Hindlimb muscle (tissue), 1 donor: Measurements from ENCODE around the gene NIN. TPM values are rescaled to one million over a fixed set of nuclear protein-coding genes. Genes with fewer than 3 reads are reported as not detected.

ENCODE experiments used
- DNase-seq: peaks from one replicate; pipeline ENCODE4 v3.0.0-alpha.2; 2013
- polyA plus RNA-seq: library from polyadenylated mRNA; unstranded; fragments of 120-200 nt; gene quantifications from one replicate; pipeline ENCODE4 v1.2.1, GENCODE V29; 2013; ENCODE audit not compliant: insufficient read length

Gene NIN
- polyA plus RNA-seq, 1 donor: 39.1 TPM

DNA sequence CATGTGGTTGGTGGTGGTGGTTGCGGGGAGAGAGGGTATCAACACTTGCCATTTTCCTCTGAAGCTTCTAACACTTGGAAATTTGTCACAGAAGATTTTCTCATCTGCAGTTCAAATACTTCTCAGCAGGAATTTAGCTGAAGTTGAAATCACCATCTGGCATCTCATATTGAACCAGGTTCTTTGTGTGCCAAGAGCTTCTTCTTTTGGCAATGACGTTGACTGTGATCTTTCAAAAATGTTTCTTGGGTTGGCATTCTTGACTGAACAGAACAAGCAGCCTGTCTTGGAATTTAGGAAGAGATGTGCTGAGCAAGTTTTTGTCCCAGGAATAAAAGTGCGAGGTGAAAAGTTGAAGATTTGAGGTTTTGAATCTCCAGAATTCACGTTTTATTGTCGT lies 8.7 kb upstream of the NIN start:
- no peak for DNase-seq

DNA sequence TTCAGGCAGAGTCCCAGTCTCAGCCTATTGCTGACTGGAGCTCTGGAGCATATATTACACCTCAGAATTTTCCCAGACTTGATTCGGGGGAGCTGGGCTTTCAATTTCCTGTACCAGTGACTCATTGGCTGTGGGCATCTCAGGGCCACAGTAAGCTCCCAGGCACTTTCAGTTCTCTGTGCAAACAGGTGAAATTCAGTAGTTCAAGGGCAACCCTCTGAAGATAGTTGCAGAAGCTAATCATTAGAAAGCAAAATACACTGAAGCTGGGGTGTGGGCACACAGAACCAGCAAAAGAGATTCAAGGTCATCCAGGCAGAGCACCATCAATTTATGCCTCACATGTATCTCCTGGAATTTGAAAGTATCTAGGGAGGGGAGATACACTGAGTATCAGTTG lies 8.1 kb upstream of the NIN start:
- DNase-seq: no peak

DNA sequence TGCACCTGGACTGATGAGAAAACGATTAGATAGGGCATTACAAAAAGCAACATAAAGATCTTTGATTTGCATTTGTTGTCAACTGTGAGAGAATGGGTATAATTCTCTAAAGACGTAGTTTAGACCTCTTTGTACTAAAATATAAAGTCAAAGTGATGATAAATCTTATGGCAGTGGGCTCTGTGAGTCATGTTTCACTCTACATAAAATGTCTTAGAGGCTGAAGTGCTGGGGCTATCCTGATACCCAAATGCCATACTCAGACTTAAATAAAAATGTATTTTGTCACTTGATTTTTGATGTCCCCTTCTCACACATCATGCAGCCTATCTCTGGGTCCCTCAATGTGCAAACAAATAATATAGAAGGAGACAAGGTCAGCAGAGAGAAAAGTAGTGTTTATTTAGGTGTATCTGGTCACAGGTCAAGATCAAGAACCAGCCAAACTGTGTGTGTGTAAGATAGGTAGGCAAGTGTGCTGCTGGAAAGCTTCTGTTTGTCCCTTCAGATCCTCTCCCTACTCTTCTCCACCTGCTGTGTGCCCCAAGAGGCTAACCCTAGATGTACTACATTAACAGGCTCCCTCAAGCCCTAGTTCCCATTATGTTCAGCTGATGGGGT lies 7.0 kb upstream of the NIN start:
- no peak for DNase-seq

DNA sequence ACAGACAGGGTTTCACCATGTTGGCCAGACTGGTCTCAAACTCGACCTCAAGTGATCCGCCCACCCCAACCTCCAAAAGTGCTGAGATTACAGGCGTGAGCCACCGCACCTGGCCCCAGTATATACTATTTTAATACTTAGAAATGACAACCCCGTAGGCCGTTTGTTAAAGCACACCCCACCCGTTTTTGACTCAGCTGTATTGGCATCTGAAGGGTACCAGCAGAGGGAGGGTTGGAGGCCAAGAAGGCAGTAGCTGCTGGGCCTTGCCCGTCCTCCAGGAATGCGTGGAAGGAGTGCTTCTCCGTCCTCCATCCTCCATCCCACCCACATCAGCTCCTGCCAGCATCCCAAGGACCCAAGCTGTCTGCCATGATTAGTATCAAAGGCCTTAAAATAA lies 6.3 kb upstream of the NIN start:
- DNase-seq: no peak

DNA sequence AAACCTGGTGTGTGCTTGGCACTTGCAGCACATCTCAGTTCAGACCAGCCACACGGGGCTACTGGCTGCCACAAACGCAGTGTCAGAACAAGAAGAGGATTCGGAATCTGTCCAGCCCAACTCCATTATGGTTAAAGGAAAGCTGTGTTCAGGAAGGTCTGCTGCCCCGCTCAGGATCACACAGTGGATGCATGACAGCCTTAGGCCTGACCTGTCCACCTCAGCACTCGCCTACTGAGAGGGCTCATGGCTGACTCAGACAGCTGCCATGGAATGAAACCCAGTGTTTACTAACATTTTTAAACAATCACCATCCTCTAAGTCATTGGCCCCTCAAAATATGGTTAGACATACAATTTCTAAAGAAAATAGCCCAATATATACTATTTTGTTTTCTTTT lies 5.6 kb upstream of the NIN start:
- DNase-seq: no peak

DNA sequence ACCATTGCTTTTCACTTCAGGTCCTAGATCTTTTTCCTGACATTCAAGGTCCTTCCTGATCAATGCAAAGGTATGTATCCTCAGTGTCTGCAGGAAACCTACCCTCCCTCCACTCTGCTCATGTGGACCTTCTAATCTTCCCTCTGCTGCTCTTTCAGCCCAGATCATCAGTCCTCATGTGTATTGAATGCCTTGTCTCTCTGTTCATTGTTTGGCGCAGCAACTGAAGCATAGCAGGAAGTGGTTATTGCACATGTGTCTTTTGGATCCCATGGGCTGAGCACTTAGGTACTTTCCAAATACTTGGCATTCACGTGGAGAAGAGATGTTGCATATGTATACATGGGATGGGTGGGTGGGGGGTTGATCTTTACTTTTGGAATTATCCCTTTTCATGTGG lies 4.3 kb upstream of the NIN start:
- DNase-seq: no peak

DNA sequence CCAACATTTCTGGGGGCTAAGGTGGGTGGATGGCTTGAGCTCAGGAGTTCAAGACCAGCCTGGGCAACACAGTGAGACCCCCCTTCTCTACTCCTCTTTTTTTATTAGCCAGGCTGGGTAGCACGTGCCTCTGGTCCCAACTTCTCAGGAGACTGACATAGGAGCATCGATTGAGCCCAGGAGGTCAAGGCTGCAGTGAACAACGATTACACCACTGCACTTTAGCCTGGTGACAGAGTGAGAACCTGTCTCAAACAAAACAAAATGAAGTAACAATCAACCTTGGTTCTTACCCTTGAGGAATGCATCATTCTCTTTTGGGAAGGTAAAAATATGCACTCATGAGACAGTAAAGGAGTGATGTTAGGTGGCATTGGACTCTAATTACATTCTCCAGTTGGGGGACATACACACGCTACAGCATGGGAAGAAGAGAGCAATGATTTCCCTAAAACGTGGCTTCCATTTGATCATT lies 3.9 kb upstream of the NIN start:
- no peak for DNase-seq

DNA sequence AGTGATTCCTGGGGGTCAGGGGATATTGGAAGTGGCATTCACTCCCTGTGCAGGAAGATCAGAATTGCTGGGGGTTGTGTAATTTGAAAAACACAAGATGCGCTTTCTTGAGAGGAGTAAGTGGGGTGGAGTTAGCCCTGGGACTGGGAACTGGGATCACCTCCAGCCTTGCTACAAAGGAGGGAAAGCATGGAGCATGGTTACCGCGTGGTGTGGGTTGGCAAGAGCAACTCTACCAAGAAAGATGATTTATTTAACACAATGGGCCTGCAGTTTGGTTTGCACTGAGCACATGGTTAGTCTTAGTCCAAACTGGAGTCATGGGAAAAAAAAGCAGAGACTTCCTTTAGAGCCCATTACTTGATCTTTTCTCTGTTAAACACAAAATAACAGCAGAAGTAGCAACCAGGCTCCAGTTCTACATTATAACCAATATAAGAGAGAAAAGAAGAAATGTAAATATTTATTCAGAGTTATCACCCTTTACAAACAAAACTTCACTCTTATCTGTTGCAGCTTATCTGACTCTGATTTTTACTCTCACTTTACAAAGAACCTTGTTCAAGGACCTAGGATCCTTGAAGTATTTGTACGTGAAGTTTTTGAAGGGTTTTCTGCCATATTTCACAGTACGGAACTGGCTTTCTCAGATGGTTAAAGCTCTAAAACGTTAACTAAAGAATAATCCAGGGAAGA lies 2.1 kb upstream of the NIN start:
- no peak for DNase-seq

DNA sequence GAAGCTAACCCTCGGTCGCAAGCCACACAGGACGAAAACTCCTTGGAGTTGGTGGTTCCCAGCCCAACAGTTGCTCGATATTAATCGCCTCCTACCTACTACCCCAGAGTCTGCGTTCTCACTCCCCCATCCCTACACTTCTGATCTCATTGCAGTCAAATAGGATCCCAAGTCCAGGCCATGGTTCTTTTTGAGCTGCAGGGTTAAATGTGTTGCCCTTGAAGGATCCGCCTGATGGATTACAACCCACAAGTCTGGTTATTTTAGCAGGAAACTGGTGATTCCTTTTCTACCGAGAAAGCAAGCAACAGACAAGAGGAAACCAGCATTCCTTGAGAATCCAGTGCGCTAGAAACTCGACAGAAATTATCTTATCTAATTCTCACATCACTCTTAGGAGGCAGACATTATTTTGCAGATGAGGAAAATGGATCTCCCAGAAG lies 785 bp upstream of the NIN start:
- no peak for DNase-seq

DNA sequence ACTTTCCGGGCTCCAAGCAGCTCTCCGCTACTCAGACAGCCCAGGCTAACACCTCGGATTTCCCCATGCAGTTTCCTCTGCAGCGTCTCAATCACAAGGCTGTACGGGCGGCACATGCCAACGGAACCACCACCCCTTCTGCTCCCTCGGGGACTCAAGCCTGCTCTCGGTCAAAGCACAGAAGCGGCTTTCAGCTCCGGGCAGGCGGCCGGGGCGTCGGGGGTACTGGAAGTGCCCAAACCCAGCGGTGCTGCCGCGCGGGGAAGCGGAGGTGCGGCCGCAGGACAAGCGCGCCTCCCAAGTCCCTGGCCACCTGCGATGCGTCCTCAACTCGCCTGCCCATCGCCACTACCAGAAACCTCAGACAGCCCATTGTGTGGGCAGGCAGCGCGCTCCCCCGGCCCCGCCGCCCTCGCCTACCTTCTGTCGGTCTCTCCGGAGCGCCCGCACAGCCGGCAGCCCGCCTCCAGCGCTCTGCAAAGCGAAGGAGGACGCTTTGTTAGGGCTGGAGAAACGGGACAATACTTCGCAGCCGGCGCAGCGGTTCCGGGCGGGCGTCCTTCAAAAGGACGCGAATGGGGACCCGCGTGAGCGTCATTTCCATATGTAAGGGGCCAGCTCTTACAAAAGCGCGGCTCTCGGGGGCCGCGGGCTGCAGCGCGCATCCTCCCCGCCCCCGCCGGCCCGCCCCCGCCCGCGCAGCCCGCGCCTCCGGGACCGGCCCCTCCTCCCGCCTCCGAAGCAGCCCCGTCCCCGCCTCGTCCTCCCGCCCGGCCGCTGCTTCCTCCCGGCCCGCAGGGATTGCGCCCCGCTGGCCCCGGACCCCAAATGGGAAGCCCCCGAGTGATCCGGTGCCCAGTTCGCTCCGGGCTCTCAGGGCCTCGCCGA lies 674 bp downstream of the NIN start:
- DNase-seq: peak; percentile 61

DNA sequence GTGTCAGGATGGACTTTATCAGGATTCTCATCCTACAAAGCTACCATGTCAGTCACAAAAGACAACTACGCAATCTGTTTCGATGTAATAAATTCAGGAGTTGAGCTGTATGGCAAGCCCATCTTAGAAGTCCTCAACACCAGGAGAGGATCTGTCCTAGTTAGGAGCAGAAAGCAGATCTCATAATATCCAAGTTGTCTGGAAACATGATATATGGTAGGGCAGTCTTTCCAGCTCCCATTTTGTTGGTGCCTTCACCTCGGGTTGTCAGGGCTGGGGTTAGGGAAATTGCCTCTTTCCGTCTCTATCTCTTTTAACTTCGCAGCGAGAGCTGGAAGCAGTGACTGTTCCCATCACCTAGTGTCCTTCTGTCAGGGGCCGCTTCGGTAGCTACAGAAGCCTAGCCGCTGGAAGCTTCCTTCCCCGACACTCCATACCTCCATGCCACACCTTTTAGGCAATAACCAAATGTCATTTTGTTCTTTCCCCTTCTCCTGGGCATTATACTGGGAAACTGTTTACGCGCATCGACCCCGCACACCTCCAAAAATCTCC lies 1.4 kb downstream of the NIN start:
- DNase-seq: no peak

DNA sequence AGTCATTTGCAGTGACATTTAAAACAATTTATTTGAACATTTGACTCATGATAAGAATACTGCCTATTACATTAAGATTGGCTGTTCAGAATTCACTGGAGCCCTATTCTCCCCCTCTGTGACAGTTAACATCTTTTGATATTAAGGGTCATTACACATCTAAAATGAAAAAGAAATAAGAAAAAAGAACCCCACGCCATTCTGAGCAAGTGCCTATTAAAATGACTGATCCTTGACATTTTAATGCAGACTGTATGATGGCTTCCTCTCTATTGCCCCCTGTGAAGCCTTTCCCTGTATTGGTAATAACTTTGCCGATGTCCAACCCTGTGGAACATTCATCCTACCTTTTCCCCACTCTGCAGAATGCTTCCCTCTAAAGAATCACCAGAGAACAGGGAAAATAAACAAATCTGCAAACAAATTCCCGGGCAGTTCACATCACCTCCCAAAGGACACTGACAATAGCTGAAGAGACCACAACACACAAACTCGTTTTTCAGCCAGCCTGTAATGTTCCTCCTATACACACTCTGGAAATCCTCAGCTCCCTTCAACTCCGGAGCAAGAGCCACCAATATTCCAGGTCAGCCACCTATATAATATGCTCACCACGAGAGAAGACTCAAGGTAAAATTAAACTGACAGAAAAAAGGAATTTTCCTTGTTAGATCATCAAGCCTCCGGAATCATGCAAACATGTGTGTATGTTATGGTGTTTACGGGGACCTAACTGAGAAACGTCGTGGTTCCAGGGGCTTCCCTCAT lies 2.1 kb downstream of the NIN start:
- DNase-seq: no peak

DNA sequence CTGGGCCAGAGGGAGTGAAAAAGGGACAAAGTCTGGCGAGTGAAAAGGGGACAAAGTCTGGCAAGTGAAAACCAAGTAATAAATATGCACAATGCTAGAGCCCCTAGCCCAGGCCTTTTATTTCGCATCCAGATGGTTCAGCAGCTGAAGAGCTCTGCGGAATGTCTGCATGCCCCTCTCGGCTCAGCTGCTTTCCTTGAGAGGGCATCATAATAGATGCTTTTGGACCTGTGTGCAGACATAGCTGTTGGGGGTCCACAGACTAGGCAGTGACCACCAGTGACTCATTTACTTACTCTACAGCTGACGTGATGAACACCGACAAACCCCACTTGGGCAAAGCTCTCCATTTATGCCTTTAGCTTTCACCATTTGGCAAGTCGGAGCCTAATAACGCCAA lies 4.3 kb downstream of the NIN start:
- DNase-seq: no peak

DNA sequence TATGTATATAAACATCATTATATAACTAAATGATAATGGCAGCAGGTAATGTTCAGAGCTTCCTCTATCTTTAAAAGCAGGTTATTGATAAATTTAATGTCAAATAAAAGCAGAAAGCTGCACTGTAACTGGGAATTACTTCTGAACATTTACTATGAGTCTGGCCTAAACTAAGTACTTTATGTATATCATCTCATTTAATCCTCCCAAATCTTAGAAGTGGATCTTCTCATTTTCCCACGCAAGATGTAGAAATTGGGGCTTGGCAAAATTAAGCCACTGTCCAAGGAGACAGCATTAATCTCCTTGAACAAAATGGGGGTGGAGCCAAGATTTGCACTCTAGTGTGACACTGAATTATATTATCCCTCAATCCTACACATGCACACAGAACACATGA lies 5.7 kb downstream of the NIN start:
- no peak for DNase-seq

DNA sequence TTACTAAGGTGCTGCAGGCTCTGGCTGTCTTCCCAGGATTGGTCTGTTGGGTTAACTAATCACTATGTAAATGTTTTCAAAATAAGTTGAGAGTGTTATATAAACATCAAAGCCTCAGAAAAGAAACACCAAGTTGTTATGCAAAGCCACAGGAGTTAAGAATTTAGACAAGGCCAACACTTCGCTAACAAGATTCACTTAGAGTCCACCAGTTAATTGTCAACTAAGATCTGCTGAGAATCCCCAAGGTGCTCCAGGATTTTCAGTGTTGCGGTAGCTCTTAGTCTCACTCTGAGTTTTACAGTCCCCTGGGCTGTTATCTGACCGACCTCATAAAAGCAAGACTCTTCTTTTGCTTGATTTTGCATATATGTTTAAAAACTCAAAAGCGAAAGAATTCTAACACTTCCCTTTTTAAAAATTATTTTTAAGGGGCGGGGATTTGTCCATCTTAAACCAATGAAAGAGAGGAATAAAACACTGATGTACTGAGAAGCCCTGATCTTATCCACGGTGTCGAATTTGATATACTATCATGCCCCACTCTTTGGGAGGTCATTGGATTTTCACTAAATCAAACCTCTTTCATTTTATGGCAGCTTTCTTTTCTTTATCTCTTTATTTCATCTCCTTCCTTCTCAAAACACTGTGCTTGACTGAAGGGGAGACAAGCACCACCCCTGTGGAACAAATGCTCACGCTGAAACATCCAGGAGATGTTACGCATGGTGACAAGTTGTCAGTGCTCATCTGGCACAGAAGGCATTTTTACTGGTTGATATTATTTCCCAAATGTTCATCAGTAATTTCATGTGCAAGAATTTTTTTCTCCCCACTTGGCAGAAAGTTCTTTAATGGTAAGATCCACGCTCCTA lies 7.0 kb downstream of the NIN start:
- no peak for DNase-seq

DNA sequence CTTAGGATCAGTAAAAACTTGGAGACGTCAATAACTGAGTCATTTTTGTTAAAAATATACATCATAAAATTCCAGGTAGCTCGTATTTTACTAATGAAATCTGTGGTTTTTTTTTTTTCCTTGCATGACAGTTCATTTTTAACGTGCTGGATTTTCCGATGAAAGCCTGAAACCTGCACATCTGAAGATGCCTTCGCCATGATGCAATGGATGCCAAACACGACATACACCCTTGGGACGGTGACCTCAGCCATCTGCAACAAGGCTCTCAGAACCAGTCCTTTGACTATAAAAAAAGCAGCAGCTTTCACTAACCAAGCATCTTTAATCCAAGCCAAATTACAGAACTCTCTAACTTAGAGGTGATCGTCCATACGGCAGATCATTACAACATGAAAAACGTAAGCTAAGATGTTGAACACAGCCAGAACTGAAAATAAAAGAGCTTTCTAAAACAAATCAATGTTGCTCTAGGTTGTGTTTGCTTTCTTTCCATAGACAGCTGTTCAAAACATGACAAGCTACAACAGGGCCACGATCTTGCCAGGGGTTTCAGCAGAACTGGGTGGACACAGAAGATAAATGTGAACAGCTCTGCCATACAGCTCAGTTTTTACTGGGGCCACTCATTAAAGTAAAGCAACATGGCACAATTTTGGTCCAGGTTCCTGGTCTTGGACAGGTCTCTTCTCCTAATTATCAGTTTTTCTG lies 7.8 kb downstream of the NIN start:
- no peak for DNase-seq

DNA sequence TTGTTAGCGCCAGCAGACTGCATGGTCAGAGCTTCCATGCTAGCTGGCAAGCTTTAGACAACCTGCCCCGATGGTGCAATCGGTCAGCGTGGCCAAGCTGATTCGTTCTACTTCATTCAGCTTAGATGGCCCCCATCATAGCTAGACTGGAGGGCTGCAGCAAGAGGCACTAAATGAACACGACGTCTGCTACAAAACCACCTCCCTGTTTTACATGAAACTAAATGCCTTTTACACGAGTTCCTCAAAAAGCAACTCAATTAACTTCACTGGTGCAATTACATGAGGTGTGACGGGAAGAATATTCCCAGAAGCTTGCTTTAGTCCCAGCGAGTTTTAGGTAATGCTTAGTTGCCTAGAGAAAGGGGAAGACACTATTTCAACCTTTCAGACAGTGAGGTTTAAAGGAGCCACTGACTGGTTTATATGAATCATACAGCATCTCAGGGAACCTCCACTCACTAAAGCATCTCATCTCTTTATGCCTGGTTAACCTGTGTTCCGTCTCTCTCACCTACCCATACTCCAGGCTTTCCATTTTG lies 8.4 kb downstream of the NIN start:
- DNase-seq: no peak

DNA sequence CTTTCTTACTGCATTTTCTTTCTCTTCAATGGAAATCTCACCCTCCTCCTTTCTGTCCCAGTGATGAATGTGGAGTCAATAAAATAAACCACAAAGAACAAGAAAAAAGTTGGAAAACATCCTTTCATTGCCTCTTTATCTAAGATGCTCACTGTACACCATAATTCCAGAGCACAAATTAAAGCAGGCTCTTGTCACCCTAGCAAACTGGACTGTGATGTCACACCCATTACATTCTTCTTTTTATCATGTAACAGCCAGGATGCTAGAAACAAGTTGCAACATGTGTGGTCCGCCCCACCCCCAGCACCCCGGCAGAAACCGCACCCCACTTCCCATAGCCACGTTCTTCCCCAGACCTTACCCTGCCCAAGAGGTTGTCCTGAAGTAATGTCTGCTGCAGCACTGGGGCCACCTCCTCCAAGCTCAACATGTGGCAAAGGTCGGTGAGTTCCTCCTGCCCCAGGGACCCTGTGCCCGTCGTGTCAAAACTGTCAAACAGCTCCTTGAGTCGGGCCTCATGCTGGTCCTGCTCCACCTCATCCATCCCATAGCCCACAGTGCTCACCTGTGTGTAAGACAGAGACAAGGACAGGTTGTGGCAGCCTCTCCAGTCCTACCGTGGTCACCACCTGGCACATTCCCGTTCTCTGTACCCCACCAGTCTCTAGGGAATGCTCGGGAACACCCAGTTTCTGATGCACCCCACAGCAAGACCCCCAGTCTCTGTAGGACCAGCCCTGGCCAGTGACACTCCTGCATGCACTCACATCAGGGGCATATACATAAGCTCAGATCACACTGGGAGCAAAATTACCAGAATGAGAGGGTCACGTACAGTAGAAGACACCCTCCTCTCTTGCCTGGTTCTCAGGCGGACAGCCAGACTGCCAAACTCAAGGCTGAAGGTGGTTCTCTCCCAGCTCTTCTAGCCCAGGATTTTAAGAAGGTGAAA lies 9.2 kb downstream of the NIN start:
- DNase-seq: no peak
